Activated naive CD4-positive, alpha-beta T cell treated with anti-CD3 and anti-CD28 coated beads, Interleukin-2, amount 10 ng/mL, durations not matched to agents 7 days and 5 days (primary cell): ENCODE results near the gene RHBDL3.

Source experiments
- CTCF ChIA-PET: fragments of 350-600 bp; sonication (Branson Sonifier 250); formaldehyde crosslinking; loops from one replicate; lab custom pipeline; 2021; ENCODE audit warnings: antibody characterized with exemption; lab: Charles Lee
- DNase-seq: peaks from one replicate; pipeline ENCODE4 v3.0.0-alpha.2; 2020
- H3K27ac Mint-ChIP-seq: one replicate; pipeline ENCODE4 v1.8.0; 2021; ENCODE audit warnings: mild to moderate bottlenecking, moderate library complexity, mixed read lengths
- H3K27me3 Mint-ChIP-seq: one replicate; pipeline ENCODE4 v1.8.0; 2021; ENCODE audit warnings: mild to moderate bottlenecking, mixed read lengths
- H3K36me3 Mint-ChIP-seq: one replicate; pipeline ENCODE4 v1.8.0; 2021; ENCODE audit warnings: mixed read lengths
- H3K4me1 Mint-ChIP-seq: one replicate; pipeline ENCODE4 v1.8.0; 2021; ENCODE audit warnings: mixed read lengths
- H3K4me3 Mint-ChIP-seq: one replicate; pipeline ENCODE4 v1.8.0; 2021; ENCODE audit warnings: mild to moderate bottlenecking, moderate library complexity, mixed read lengths
- H3K9me3 Mint-ChIP-seq: one replicate; pipeline ENCODE4 v1.8.0; 2021; ENCODE audit warnings: mixed read lengths

RHBDL3 gene

GRCh38 chr17:32274101-32274500, 8.5 kb downstream of the RHBDL3 start:
- Mint-ChIP-seq H3K4me1 (no peaks in the 10 kb centered on the region), H3K27me3 (peaks cover 74% of the 10 kb centered on the region), H3K27ac (no peak overlapping the region), H3K36me3 (no peaks in the 10 kb centered on the region), H3K9me3 (no peaks in the 10 kb centered on the region), H3K4me3 (no peak overlapping the region)
- CTCF ChIA-PET: interaction anchor here (0.6 kb wide), 1 partner anchor 44 kb away, joined by 3 read pairs; no protein-coding TSS in a partner anchor
- no peak for DNase-seq

GRCh38 chr17:32274643-32275042, 9.0 kb downstream of the RHBDL3 start:
- Mint-ChIP-seq H3K4me1 (no peaks in the 10 kb centered on the region), H3K4me3 (no peak overlapping the region), H3K27ac (no peak overlapping the region), H3K9me3 (no peaks in the 10 kb centered on the region), H3K36me3 (no peaks in the 10 kb centered on the region), H3K27me3 (peaks cover 74% of the 10 kb centered on the region)
- DNase-seq: no peak
- CTCF ChIA-PET: interaction anchor here (0.6 kb wide), 1 partner anchor 44 kb away, joined by 3 read pairs; no protein-coding TSS in a partner anchor

GRCh38 chr17:32275060-32276042, 9.7 kb downstream of the RHBDL3 start:
- H3K9me3 Mint-ChIP-seq: no peaks in the 10 kb centered on the region
- H3K4me3 Mint-ChIP-seq: no peak overlapping the region
- no peaks in the 10 kb centered on the region for H3K4me1 Mint-ChIP-seq
- H3K36me3 Mint-ChIP-seq: no peaks in the 10 kb centered on the region
- H3K27ac Mint-ChIP-seq: no peak overlapping the region
- CTCF ChIA-PET: no interaction called here
- DNase-seq: no peak
- H3K27me3 Mint-ChIP-seq: peaks cover 70% of the 10 kb centered on the region

GRCh38 chr17:32276171-32276601, 10.6 kb downstream of the RHBDL3 start:
- no peaks in the 10 kb centered on the region for H3K36me3 Mint-ChIP-seq
- no peaks in the 10 kb centered on the region for H3K9me3 Mint-ChIP-seq
- H3K27me3 Mint-ChIP-seq: peaks cover 70% of the 10 kb centered on the region
- H3K4me1 Mint-ChIP-seq: no peaks in the 10 kb centered on the region
- no peak overlapping the region for H3K4me3 Mint-ChIP-seq
- no peak overlapping the region for H3K27ac Mint-ChIP-seq
- CTCF ChIA-PET: no interaction called here
- no peak for DNase-seq

GRCh38 chr17:32277284-32277683, 11.7 kb downstream of the RHBDL3 start:
- no peak overlapping the region for H3K4me3 Mint-ChIP-seq
- CTCF ChIA-PET: interaction anchor here (1.8 kb wide), 1 partner anchor 24 kb away, joined by 4 read pairs; no protein-coding TSS in a partner anchor
- H3K9me3 Mint-ChIP-seq: no peaks in the 10 kb centered on the region
- no peaks in the 10 kb centered on the region for H3K4me1 Mint-ChIP-seq
- peaks cover 59% of the 10 kb centered on the region for H3K27me3 Mint-ChIP-seq
- H3K36me3 Mint-ChIP-seq: no peaks in the 10 kb centered on the region
- no peak for DNase-seq
- no peak overlapping the region for H3K27ac Mint-ChIP-seq

GRCh38 chr17:32278815-32279214, 13.2 kb downstream of the RHBDL3 start:
- Mint-ChIP-seq H3K9me3 (no peaks in the 10 kb centered on the region), H3K27ac (no peak overlapping the region), H3K4me1 (no peaks in the 10 kb centered on the region), H3K4me3 (no peak overlapping the region), H3K27me3 (peaks cover 46% of the 10 kb centered on the region), H3K36me3 (no peaks in the 10 kb centered on the region)
- CTCF ChIA-PET: interaction anchor here (0.6 kb wide), 1 partner anchor 23 kb away, joined by 3 read pairs; no protein-coding TSS in a partner anchor
- no peak for DNase-seq

- CTCF ChIA-PET: no interaction called here
- no peak for DNase-seq
- Mint-ChIP-seq H3K9me3 (no peaks in the 10 kb centered on the region), H3K4me1 (no peaks in the 10 kb centered on the region), H3K36me3 (no peaks in the 10 kb centered on the region), H3K27me3 (peaks cover 40% of the 10 kb centered on the region), H3K27ac (no peak overlapping the region), H3K4me3 (no peak overlapping the region)
Observed at GRCh38 chr17:32279891-32280716, 14.5 kb downstream of the RHBDL3 start.

GRCh38 chr17:32281011-32281451, 15.4 kb downstream of the RHBDL3 start:
- H3K27ac Mint-ChIP-seq: no peak overlapping the region
- CTCF ChIA-PET: no interaction called here
- no peak overlapping the region for H3K4me3 Mint-ChIP-seq
- no peaks in the 10 kb centered on the region for H3K4me1 Mint-ChIP-seq
- H3K27me3 Mint-ChIP-seq: peaks cover 40% of the 10 kb centered on the region
- DNase-seq: no peak
- no peaks in the 10 kb centered on the region for H3K36me3 Mint-ChIP-seq
- H3K9me3 Mint-ChIP-seq: no peaks in the 10 kb centered on the region

GRCh38 chr17:32283745-32284201, 18.1 kb downstream of the RHBDL3 start:
- no peak overlapping the region for H3K27ac Mint-ChIP-seq
- peaks cover 43% of the 10 kb centered on the region for H3K27me3 Mint-ChIP-seq
- DNase-seq: no peak
- H3K36me3 Mint-ChIP-seq: no peaks in the 10 kb centered on the region
- no peaks in the 10 kb centered on the region for H3K9me3 Mint-ChIP-seq
- CTCF ChIA-PET: no interaction called here
- H3K4me3 Mint-ChIP-seq: no peak overlapping the region
- H3K4me1 Mint-ChIP-seq: peaks cover 3% of the 10 kb centered on the region

GRCh38 chr17:32285306-32285705, 19.7 kb downstream of the RHBDL3 start:
- CTCF ChIA-PET: no interaction called here
- no peak overlapping the region for H3K4me3 Mint-ChIP-seq
- no peaks in the 10 kb centered on the region for H3K9me3 Mint-ChIP-seq
- no peaks in the 10 kb centered on the region for H3K36me3 Mint-ChIP-seq
- peaks cover 41% of the 10 kb centered on the region for H3K27me3 Mint-ChIP-seq
- peaks cover 5% of the 10 kb centered on the region for H3K4me1 Mint-ChIP-seq
- no peak overlapping the region for H3K27ac Mint-ChIP-seq
- DNase-seq: no peak

- H3K36me3 Mint-ChIP-seq: no peaks in the 10 kb centered on the region
- H3K27me3 Mint-ChIP-seq: peaks cover 40% of the 10 kb centered on the region
- no peak for DNase-seq
- H3K27ac Mint-ChIP-seq: no peak overlapping the region
- peaks cover 5% of the 10 kb centered on the region for H3K4me1 Mint-ChIP-seq
- CTCF ChIA-PET: interaction anchor here (1.5 kb wide), 1 partner anchor 33 kb away, joined by 3 read pairs; no protein-coding TSS in a partner anchor
- no peaks in the 10 kb centered on the region for H3K9me3 Mint-ChIP-seq
- no peak overlapping the region for H3K4me3 Mint-ChIP-seq
Observed at GRCh38 chr17:32285746-32286517, 20.3 kb downstream of the RHBDL3 start.

GRCh38 chr17:32286518-32286900, 20.9 kb downstream of the RHBDL3 start:
- no peak for DNase-seq
- H3K9me3 Mint-ChIP-seq: no peaks in the 10 kb centered on the region
- no peak overlapping the region for H3K4me3 Mint-ChIP-seq
- CTCF ChIA-PET: interaction anchor here (1.5 kb wide), 1 partner anchor 34 kb away, joined by 3 read pairs; no protein-coding TSS in a partner anchor
- peaks cover 5% of the 10 kb centered on the region for H3K4me1 Mint-ChIP-seq
- no peaks in the 10 kb centered on the region for H3K36me3 Mint-ChIP-seq
- H3K27me3 Mint-ChIP-seq: peaks cover 40% of the 10 kb centered on the region
- no peak overlapping the region for H3K27ac Mint-ChIP-seq

GRCh38 chr17:32287804-32288511, 22.3 kb downstream of the RHBDL3 start:
- Mint-ChIP-seq H3K27ac (no peak overlapping the region), H3K9me3 (no peaks in the 10 kb centered on the region), H3K4me1 (peaks cover 5% of the 10 kb centered on the region), H3K36me3 (no peaks in the 10 kb centered on the region), H3K27me3 (peaks cover 40% of the 10 kb centered on the region), H3K4me3 (no peak overlapping the region)
- no peak for DNase-seq
- CTCF ChIA-PET: interaction anchor here (0.6 to 1.7 kb wide), 3 partner anchors 32 to 229 kb away, joined by 3 to 6 read pairs (median 3); no protein-coding TSS in a partner anchor
